ENCODE measurements around the gene SH3BP5. TPM values are rescaled to one million over a fixed set of nuclear protein-coding genes. Genes with fewer than 3 reads are reported as not detected.
"Not testable (repeated sequence)": the region's sequence is repeated elsewhere in the genome, so short reads cannot be mapped to it uniquely, and the experiment has no call there.

The SH3BP5 gene
- total RNA-seq, 1 donor from 2014 or later: 9.3 TPM

- Histone ChIP-seq H3K27me3 (ENCODE audit: control insufficient read depth, insufficient read depth, low read length) (no peaks in the 10 kb centered on the region), H3K36me3 (ENCODE audit: control insufficient read depth, insufficient read depth, low read length) (no peaks in the 10 kb centered on the region), H3K4me3 (ENCODE audit: low read depth, low read length) (no peak overlapping the region)
- no peak for DNase-seq (ENCODE audit: low read depth)
- no peak for TF ChIP-seq CTCF (IDR thresholded peaks at IDR 0.05; ENCODE audit: insufficient read depth, low read length, poor library complexity, severe bottlenecking)
Observed at GRCh38 chr3:15368561-15369135, 36.3 kb upstream of the SH3BP5 start.

- no peak for DNase-seq (ENCODE audit: low read depth)
- no peak for TF ChIP-seq CTCF (IDR thresholded peaks at IDR 0.05; ENCODE audit: insufficient read depth, low read length, poor library complexity, severe bottlenecking)
Observed at GRCh38 chr3:15367059-15367458, 34.7 kb upstream of the SH3BP5 start.

DNA sequence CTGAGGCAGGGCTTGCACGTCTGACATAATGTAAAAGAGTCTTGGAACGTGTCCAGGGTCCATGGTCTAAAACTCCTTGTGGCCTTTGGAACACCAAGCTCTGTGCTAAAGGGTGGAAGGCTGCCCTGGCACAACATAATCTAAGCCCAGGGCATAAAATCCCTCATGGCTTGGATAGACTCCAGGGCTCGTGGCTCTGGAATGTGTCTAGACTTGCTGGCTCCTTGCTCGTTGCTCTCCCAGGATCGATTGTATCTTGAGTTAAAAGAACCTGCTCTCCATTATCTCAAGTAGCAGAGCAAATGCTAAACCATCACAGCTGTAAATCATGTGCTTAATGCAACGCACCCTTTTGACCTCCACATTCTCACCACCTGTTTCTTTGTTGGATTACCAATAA, 31.7 kb upstream of the SH3BP5 start:
- DNase-seq (ENCODE audit: low read depth); H3K27me3 ChIP-seq (ENCODE audit: control insufficient read depth, insufficient read depth, low read length); H3K36me3 ChIP-seq (ENCODE audit: control insufficient read depth, insufficient read depth, low read length); H3K4me3 ChIP-seq (ENCODE audit: low read depth, low read length): not testable (repeated sequence)

More at GRCh38 chr3:15367059-15367458, 34.7 kb upstream of the SH3BP5 start:
- H3K36me3 ChIP-seq (ENCODE audit: control insufficient read depth, insufficient read depth, low read length): no peaks in the 10 kb centered on the region
- H3K27me3 ChIP-seq (ENCODE audit: control insufficient read depth, insufficient read depth, low read length): no peaks in the 10 kb centered on the region
- H3K4me3 ChIP-seq (ENCODE audit: low read depth, low read length): no peak overlapping the region

DNA sequence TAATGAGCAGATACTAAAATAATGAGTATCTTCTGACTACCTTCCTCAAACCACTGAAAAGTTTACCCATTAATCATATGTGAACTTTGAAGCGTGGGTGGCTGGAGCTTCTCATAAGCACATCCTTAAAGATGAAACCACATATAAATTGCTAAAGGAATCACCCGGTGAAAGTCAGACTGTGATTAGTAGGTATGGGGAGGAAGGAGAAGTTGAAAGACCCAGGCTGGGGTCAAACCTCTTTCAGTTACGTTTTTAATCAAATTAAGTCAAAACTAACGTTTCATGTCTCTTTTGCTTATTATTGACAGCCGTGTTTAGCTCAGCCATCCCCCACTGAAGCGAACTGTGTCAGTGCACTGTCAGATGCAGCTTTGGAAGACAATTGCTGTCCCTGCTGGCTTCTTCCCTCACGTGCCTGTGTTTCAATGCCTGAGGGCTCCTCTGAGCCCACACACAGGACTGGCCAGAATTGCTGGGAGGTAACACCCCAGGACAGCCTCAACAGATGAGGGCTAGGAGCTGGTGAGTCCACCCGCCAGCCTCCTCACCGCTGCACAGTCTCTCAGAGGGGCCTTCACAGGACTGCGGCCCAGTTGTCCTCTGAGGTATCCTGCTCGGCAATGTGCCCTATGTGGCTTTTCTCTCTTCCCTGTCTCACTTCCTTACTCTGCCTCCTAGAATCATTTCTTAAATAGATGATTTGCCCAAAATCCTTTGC, 29.3 kb upstream of the SH3BP5 start:
- Histone ChIP-seq H3K27me3 (ENCODE audit: control insufficient read depth, insufficient read depth, low read length) (no peaks in the 10 kb centered on the region), H3K36me3 (ENCODE audit: control insufficient read depth, insufficient read depth, low read length) (no peaks in the 10 kb centered on the region), H3K4me3 (ENCODE audit: low read depth, low read length) (no peak overlapping the region)
- DNase-seq (ENCODE audit: low read depth): no peak
- TF ChIP-seq CTCF (IDR thresholded peaks at IDR 0.05; ENCODE audit: insufficient read depth, low read length, poor library complexity, severe bottlenecking): no peak

DNA sequence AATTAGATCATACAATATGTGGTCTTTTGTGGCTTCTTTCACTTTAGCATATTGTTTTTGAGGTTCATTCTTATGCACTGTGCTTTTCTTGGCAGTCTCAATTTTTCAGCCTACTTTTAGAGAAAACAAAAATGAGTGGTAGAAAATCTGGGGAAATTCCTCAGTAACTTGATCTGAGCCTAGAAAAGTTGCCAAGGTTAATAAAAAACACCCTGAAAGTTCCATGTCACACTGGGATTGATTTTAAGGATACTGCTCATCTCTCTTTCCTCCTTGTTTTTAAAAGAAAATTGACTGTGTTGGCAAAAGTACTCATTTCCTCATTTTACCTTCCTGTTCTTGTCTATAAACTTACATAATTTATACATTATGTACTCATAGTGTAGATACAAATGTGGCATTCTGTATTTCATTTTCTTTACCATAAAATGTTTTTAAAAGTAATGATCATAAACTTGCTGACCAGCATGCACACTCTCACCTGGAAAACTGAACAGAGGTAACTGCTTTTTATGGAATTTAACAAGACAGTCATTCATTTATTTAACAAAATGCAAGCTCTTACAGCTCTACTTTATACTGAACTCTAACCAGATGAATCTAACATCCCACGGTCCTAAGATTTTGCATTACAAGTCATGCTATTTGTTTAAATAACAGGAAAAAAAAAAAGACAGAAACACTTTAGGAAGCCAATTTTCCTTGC, 28.6 kb upstream of the SH3BP5 start:
- TF ChIP-seq CTCF (IDR thresholded peaks at IDR 0.05; ENCODE audit: insufficient read depth, low read length, poor library complexity, severe bottlenecking): no peak
- Histone ChIP-seq H3K27me3 (ENCODE audit: control insufficient read depth, insufficient read depth, low read length) (no peaks in the 10 kb centered on the region), H3K4me3 (ENCODE audit: low read depth, low read length) (no peak overlapping the region), H3K36me3 (ENCODE audit: control insufficient read depth, insufficient read depth, low read length) (no peaks in the 10 kb centered on the region)
- no peak for DNase-seq (ENCODE audit: low read depth)

GRCh38 chr3:15359677-15360397, 27.5 kb upstream of the SH3BP5 start:
- no peak for DNase-seq (ENCODE audit: low read depth)
- TF ChIP-seq CTCF (IDR thresholded peaks at IDR 0.05; ENCODE audit: insufficient read depth, low read length, poor library complexity, severe bottlenecking): no peak
- H3K27me3 ChIP-seq (ENCODE audit: control insufficient read depth, insufficient read depth, low read length): no peaks in the 10 kb centered on the region
- no peak overlapping the region for H3K4me3 ChIP-seq (ENCODE audit: low read depth, low read length)
- H3K36me3 ChIP-seq (ENCODE audit: control insufficient read depth, insufficient read depth, low read length): no peaks in the 10 kb centered on the region

DNA sequence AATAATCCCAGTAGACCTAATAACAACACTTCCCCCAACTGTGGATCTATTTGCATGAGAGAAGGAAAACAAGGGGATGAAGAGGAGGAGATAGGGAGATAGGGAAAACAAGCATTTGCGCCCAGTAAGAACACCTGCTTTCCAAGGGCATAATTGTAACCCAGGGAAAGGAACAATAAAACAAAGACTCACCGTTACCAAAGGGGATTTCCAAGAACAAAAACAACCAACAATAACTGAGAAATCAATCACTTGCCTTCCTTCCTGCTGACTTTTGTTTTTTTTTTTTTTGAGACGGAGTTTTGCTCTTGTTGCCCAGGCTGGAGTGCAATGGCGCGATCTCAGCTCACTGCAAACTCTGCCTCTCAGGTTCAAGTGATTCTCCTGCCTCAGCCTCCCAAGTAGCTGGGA, 24.3 kb upstream of the SH3BP5 start:
- not testable (repeated sequence) for H3K27me3 ChIP-seq (ENCODE audit: control insufficient read depth, insufficient read depth, low read length); H3K36me3 ChIP-seq (ENCODE audit: control insufficient read depth, insufficient read depth, low read length); DNase-seq (ENCODE audit: low read depth); H3K4me3 ChIP-seq (ENCODE audit: low read depth, low read length)
